Activated T-cell treated with anti-CD3 and anti-CD28 coated beads, Interleukin-2, amount 50 U/mL, for 72 hours (primary cell): Measurements from ENCODE around the gene TCF7. TPM values are rescaled to one million over a fixed set of nuclear protein-coding genes. Genes with fewer than 3 reads are reported as not detected.

Source experiments
- ATAC-seq, 2 donors: fragments of 150-1000 bp; cut with Tn5 transposase; replicated peaks in 1 of 2; 2 replicates each; pipeline ENCODE4 v1.10.0; 2021; ENCODE audit warnings: moderate library complexity in 2 of 2, mild to moderate bottlenecking in 1 of 2
- DNase-seq, 2 donors: peaks; one replicate each; pipeline ENCODE4 v3.0.0; 2021 to 2022; ENCODE audit warnings: mixed read lengths in 1 of 2
- H3K27ac Mint-ChIP-seq: one replicate; pipeline ENCODE4 v1.8.0; 2022; ENCODE audit warnings: mild to moderate bottlenecking, moderate library complexity, mixed read lengths
- H3K27me3 Mint-ChIP-seq: one replicate; pipeline ENCODE4 v1.8.0; 2022; ENCODE audit warnings: low read depth, mixed read lengths
- H3K36me3 Mint-ChIP-seq, 2 donors: one replicate each; pipeline ENCODE4 v1.8.0; 2022; ENCODE audit warnings: mixed read lengths in 2 of 2, mild to moderate bottlenecking in 1 of 2; ENCODE audit not compliant: insufficient read depth in 2 of 2
- H3K4me1 Mint-ChIP-seq: one replicate; pipeline ENCODE4 v1.8.0; 2022; ENCODE audit warnings: low read depth, mixed read lengths
- H3K4me3 Mint-ChIP-seq, 2 donors: one replicate each; pipeline ENCODE4 v1.8.0; 2022; ENCODE audit warnings: mild to moderate bottlenecking in 2 of 2, mixed read lengths in 2 of 2, moderate library complexity in 2 of 2
- H3K9me3 Mint-ChIP-seq, 2 donors: one replicate each; pipeline ENCODE4 v1.8.0; 2022; ENCODE audit warnings: mixed read lengths in 2 of 2
- total RNA-seq, 2 donors: library from RNA; stranded (reverse); gene quantifications; one replicate each; pipeline ENCODE4 v1.2.3, GENCODE V29; 2022

TCF7 gene
- total RNA-seq, 2 donors from 2014 or later, result 142 to 265 TPM

- H3K27me3 Mint-ChIP-seq, result no peaks in the 10 kb centered on the region
- H3K4me1 Mint-ChIP-seq, result peaks cover 18% of the 10 kb centered on the region
- no peaks in the 10 kb centered on the region for H3K9me3 Mint-ChIP-seq
- H3K36me3 Mint-ChIP-seq, result peaks cover 5 to 16% of the 10 kb centered on the region in 2 donors
- ATAC-seq, result no peak
- DNase-seq, result no peak
- H3K4me3 Mint-ChIP-seq, result peak overlapping the region; percentile 93 to 94
- no peak overlapping the region for H3K27ac Mint-ChIP-seq
Observed at GRCh38 chr5:134178096-134178419, 63.6 kb downstream of the TCF7 start.

GRCh38 chr5:134183481-134183880 is 69.0 kb downstream of the TCF7 start:
- Mint-ChIP-seq H3K27me3 (no peaks in the 10 kb centered on the region), H3K36me3 (no peaks in the 10 kb centered on the region), H3K27ac (no peak overlapping the region), H3K9me3 (no peaks in the 10 kb centered on the region), H3K4me1 (peaks cover 5% of the 10 kb centered on the region), H3K4me3 (no peak overlapping the region)
- DNase-seq, result no peak
- no peak for ATAC-seq

- Mint-ChIP-seq H3K27me3 (no peaks in the 10 kb centered on the region), H3K4me1 (peaks cover 5% of the 10 kb centered on the region), H3K36me3 (no peaks in the 10 kb centered on the region), H3K4me3 (no peak overlapping the region), H3K9me3 (no peaks in the 10 kb centered on the region), H3K27ac (no peak overlapping the region)
- DNase-seq (peak; percentile 82 to 83), ATAC-seq (peak; percentile 90 to 91)
Observed at GRCh38 chr5:134184155-134185135, 70.0 kb downstream of the TCF7 start.

GRCh38 chr5:134188092-134188491 is 73.6 kb downstream of the TCF7 start:
- H3K4me1 Mint-ChIP-seq, result peaks cover 5% of the 10 kb centered on the region
- no peaks in the 10 kb centered on the region for H3K27me3 Mint-ChIP-seq
- no peaks in the 10 kb centered on the region for H3K36me3 Mint-ChIP-seq
- no peaks in the 10 kb centered on the region for H3K9me3 Mint-ChIP-seq
- H3K4me3 Mint-ChIP-seq, result no peak overlapping the region
- H3K27ac Mint-ChIP-seq, result no peak overlapping the region
- no peak for ATAC-seq
- no peak for DNase-seq

- no peaks in the 10 kb centered on the region for H3K9me3 Mint-ChIP-seq
- no peak overlapping the region for H3K27ac Mint-ChIP-seq
- DNase-seq (no peak), ATAC-seq (no peak)
- H3K4me3 Mint-ChIP-seq, result no peak overlapping the region
- no peaks in the 10 kb centered on the region for H3K27me3 Mint-ChIP-seq
- H3K36me3 Mint-ChIP-seq, result no peaks in the 10 kb centered on the region
- peaks cover 5% of the 10 kb centered on the region for H3K4me1 Mint-ChIP-seq
Observed at GRCh38 chr5:134189031-134189430, 74.5 kb downstream of the TCF7 start.

- no peaks in the 10 kb centered on the region for H3K4me1 Mint-ChIP-seq
- no peak for ATAC-seq
- H3K36me3 Mint-ChIP-seq, result peaks cover 8 to 26% of the 10 kb centered on the region in 2 donors
- no peak overlapping the region for H3K4me3 Mint-ChIP-seq
- no peak for DNase-seq
- H3K27ac Mint-ChIP-seq, result no peak overlapping the region
- H3K27me3 Mint-ChIP-seq, result no peaks in the 10 kb centered on the region
- no peaks in the 10 kb centered on the region for H3K9me3 Mint-ChIP-seq
Observed at GRCh38 chr5:134195666-134196065, 81.2 kb downstream of the TCF7 start.

Other genes starting within 250 kb of the TCF7 start
- gene C5orf15, start 146.1 kb upstream of the TCF7 start, total RNA-seq, result 10 to 100 TPM; 21.8 to 22.8 TPM
- 100 to 1,000 TPM; 252 to 258 TPM for gene VDAC1, start 109.7 kb upstream of the TCF7 start, total RNA-seq
- gene SKP1, start 62.3 kb downstream of the TCF7 start, total RNA-seq, result 100 to 1,000 TPM; 201 to 238 TPM
- gene PPP2CA, start 111.4 kb downstream of the TCF7 start, total RNA-seq, result 100 to 1,000 TPM; 158 to 176 TPM